Left cardiac atrium (tissue), 4 donors: ENCODE results near the gene FRMD6. TPM values are rescaled to one million over a fixed set of nuclear protein-coding genes. Genes with fewer than 3 reads are reported as not detected.

Experiments
- ATAC-seq, 2 donors: fragments of 200-7000 bp; cut with Tn5 transposase; one replicate each; pipeline ENCODE4 v1.9.1; 2020; ENCODE audit warnings: mild to moderate bottlenecking in 2 of 2, moderate library complexity in 2 of 2
- DNase-seq: peaks from one replicate; pipeline ENCODE4 v3.0.0-alpha.2; 2020
- intact Hi-C, 2 donors: fragments of 100-400 bp; cut with DNase I; formaldehyde crosslinking; loops; one replicate each; pipeline versions ENCODE4 v1.14.1 to v1.15.1; 2022 to 2023
- long read RNA-seq: library from polyadenylated mRNA; unstranded; transcript quantifications from one replicate; pipeline ENCODE4 v2.0.0, GENCODE V29; 2021
- total RNA-seq, 2 donors: library from RNA; stranded (reverse); fragmentation: NEBNext Ultra II Directional; extraction: Animal tissue kit (Norgen Biotek cat#: 25700); gene quantifications; one replicate each; pipeline ENCODE4 v1.2.1, GENCODE V29; 2021
- donor health status: DM: no; HTN: yes; CAD: no.
- donor health status: DM: no; HTN: yes; CAD: no; lungs with severe emphysema.
- donor health status: DM: yes; HTN: yes; CAD: no.
- donor health status: Dilated cardiomyopathy.

FRMD6 gene
- 10 to 100 TPM; 11.5 to 17.4 TPM for total RNA-seq
- long read RNA-seq, full-length matches to known transcripts, result 3 of 4 reads
- long read RNA-seq, partial matches to known transcripts, result 1 of 4 reads
- long read RNA-seq, other reads (novel, unspliced or antisense), result 0 of 4 reads

GRCh38 chr14:51651388-51652167 is at the start of gene FRMD6:
Gene FRMD6 (plus strand): TSS chr14:51651910. CDS start chr14:51689837, 37,927 bp downstream.
- peak; percentile 92 to 95 for ATAC-seq
- DNase-seq, result peak; percentile 90
- intact Hi-C loops, result loop anchor here (5.0 to 10.0 kb wide), 3 partner anchors 123 to 369 kb away; no protein-coding TSS in a partner anchor

- no peak for ATAC-seq
- intact Hi-C loops, result no loop called here
- DNase-seq, result no peak
These were observed 49.4 kb upstream of the FRMD6 start for GRCh38 chr14:51602310-51602709.

GRCh38 chr14:51603495-51603894 is 48.2 kb upstream of the FRMD6 start:
- ATAC-seq (peak; percentile 71 to 82), DNase-seq (no peak)
- intact Hi-C loops, result no loop called here

GRCh38 chr14:51604073-51604472 is 47.6 kb upstream of the FRMD6 start:
- ATAC-seq, result peak; percentile 38 to 58
- intact Hi-C loops, result no loop called here

GRCh38 chr14:51605575-51605974 is 46.1 kb upstream of the FRMD6 start:
- no peak for ATAC-seq
- intact Hi-C loops, result no loop called here

More at GRCh38 chr14:51604073-51604472, 47.6 kb upstream of the FRMD6 start:
- DNase-seq, result no peak

GRCh38 chr14:51607711-51608110 is 44.0 kb upstream of the FRMD6 start:
- intact Hi-C loops, result no loop called here
- ATAC-seq (no peak), DNase-seq (no peak)

More at GRCh38 chr14:51605575-51605974, 46.1 kb upstream of the FRMD6 start:
- no peak for DNase-seq

- no peak for ATAC-seq
- intact Hi-C loops, result no loop called here
These were observed 42.3 kb upstream of the FRMD6 start for GRCh38 chr14:51609251-51609954.

GRCh38 chr14:51609955-51610283 is 41.8 kb upstream of the FRMD6 start:
- ATAC-seq (no peak), DNase-seq (no peak)
- intact Hi-C loops, result no loop called here

More at GRCh38 chr14:51609251-51609954, 42.3 kb upstream of the FRMD6 start:
- DNase-seq, result no peak

- no peak for DNase-seq
- intact Hi-C loops, result no loop called here
These were observed 40.9 kb upstream of the FRMD6 start for GRCh38 chr14:51610771-51611170.

GRCh38 chr14:51612449-51612848 is 39.3 kb upstream of the FRMD6 start:
- no peak for DNase-seq
- intact Hi-C loops, result no loop called here

More at GRCh38 chr14:51610771-51611170, 40.9 kb upstream of the FRMD6 start:
- no peak for ATAC-seq

GRCh38 chr14:51613416-51613815 is 38.3 kb upstream of the FRMD6 start:
- intact Hi-C loops, result no loop called here
- no peak for ATAC-seq
- no peak for DNase-seq

More at GRCh38 chr14:51612449-51612848, 39.3 kb upstream of the FRMD6 start:
- ATAC-seq, result no peak

GRCh38 chr14:51614707-51615106 is 37.0 kb upstream of the FRMD6 start:
- intact Hi-C loops, result no loop called here
- DNase-seq, result no peak
- ATAC-seq, result no peak

- DNase-seq (no peak), ATAC-seq (no peak)
- intact Hi-C loops, result no loop called here
These were observed 35.5 kb upstream of the FRMD6 start for GRCh38 chr14:51616256-51616655.

- intact Hi-C loops, result no loop called here
- ATAC-seq (peak; percentile 27 to 81), DNase-seq (no peak)
These were observed 34.8 kb upstream of the FRMD6 start for GRCh38 chr14:51616724-51617409.

GRCh38 chr14:51619561-51619960 is 32.1 kb upstream of the FRMD6 start:
- DNase-seq, result no peak
- no peak for ATAC-seq
- intact Hi-C loops, result no loop called here

- DNase-seq (no peak), ATAC-seq (no peak)
- intact Hi-C loops, result no loop called here
These were observed 31.7 kb upstream of the FRMD6 start for GRCh38 chr14:51620056-51620455.

GRCh38 chr14:51621654-51622053 is 30.1 kb upstream of the FRMD6 start:
- intact Hi-C loops, result no loop called here
- ATAC-seq, result no peak

GRCh38 chr14:51622376-51622775 is 29.3 kb upstream of the FRMD6 start:
- DNase-seq, result no peak
- intact Hi-C loops, result no loop called here
- ATAC-seq, result no peak

More at GRCh38 chr14:51621654-51622053, 30.1 kb upstream of the FRMD6 start:
- no peak for DNase-seq

GRCh38 chr14:51624955-51625569 is 26.6 kb upstream of the FRMD6 start:
- intact Hi-C loops, result no loop called here
- no peak for ATAC-seq

More at GRCh38 chr14:51624955-51625569, 26.6 kb upstream of the FRMD6 start:
- no peak for DNase-seq
